NCI-H2196 treated with DMSO at 0.1 percent for 48 hours (cell line): ENCODE data around the gene FHAD1.
"Not testable (repeated sequence)": the region's sequence is repeated elsewhere in the genome, so short reads cannot be mapped to it uniquely, and the experiment has no call there.

Experiments used
- DNase-seq: peaks from one replicate; lab custom pipeline; 2025; ENCODE audit not compliant: unreplicated experiment; lab: John Stamatoyannopoulos, UW

The FHAD1 gene

DNA sequence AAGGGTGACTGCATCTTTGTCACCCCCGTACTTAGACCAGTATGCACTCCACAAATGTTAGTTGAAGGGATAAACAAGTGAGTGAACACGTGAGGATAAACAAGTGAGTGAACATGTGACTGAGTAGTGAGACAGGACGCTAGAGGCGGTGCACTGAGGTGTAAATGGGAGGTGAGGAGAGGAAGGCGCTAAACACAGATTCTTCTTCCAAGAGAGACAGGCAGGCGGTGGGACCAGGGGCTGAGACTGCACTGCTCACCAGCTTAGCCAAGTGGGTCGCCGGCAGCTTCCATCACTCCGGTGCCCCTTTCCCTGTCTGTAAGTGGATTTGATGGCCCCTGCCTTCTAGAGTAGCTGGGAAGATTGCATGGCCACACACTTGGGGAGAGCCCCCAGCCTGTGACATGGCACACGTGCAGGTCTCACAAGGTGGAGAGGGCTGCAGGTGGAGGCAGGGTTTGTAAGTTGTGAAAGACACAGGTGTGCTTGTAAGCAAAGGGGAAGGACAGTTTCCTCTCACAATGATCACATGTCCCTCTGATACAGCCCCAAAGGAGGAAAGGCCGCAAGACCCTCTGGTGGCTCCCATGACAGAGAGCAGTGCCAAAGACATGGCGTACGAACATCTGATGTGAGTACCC is 115.2 kb downstream of the FHAD1 start:
- no peak for DNase-seq

DNA sequence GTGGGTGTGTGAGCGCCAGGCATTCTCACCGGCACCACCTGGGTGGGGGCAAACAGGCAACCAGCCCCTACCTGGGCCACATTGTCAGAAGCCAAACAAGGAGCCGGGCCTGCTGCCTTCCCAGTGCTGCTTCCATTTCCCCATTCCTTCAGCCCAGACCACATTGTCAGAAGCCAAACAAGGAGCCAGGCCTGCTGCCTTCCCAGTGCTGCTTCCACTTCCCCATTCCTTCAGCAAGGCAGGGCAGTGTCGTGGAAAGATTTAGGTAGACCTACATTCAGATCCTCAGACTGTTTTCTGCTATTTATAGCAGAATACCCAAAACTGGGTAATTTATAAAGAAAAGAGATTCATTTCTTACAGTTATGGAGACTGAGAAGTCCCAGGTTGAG is 115.7 kb downstream of the FHAD1 start:
- no peak for DNase-seq

- no peak for DNase-seq
Observed at GRCh38 chr1:15364740-15365139, 117.7 kb downstream of the FHAD1 start.

DNA sequence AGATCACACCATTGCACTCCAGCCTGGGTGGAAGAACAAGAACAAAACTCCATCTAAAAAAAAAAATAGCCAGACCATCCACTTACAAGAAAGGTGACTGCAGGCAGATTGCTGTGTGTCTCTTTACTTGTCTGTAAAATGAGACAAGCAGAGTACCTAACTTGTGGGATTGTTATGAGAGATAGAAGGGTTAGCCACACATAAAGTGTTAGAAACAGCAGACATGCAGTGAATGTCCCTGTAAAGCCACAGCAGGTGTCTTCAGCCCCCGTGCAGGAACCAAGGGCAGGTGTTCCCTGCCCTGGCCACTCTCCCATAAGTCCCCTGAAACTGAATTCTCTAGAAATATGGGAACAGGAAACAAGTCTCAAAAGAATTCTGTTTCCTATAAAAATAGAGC is 121.9 kb downstream of the FHAD1 start:
- DNase-seq: no peak

GRCh38 chr1:15370268-15370667 is 123.2 kb downstream of the FHAD1 start:
- no peak for DNase-seq

- peak; percentile 9 for DNase-seq
Observed at GRCh38 chr1:15370781-15371520, 123.9 kb downstream of the FHAD1 start.

GRCh38 chr1:15371610-15372545 is 124.9 kb downstream of the FHAD1 start:
- no peak for DNase-seq

DNA sequence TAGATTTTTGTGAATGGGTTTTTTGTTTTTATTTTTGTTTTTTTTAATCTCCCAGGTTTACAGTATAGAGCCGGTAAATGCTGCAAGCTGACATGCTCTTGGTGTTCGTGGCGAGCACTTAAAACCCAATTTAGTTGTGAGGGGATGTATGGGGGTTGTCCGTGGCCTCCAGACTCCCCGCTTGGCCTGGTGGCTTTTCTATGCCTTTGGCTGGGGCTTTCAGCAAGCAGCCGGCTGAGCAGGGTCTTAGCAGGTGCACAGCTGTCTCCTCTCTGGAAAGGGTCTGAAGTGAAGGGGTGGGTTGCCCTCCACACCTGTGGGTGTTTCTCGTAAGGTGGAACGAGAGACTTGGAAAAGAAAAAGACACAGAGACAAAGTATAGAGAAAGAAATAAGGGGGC is 131.7 kb downstream of the FHAD1 start:
- no peak for DNase-seq

- DNase-seq: not testable (repeated sequence)
Observed at GRCh38 chr1:15379151-15379550, 132.1 kb downstream of the FHAD1 start.

GRCh38 chr1:15380601-15381508 is 133.8 kb downstream of the FHAD1 start:
- DNase-seq: no peak

- DNase-seq: no peak
Observed at GRCh38 chr1:15381805-15382204, 134.8 kb downstream of the FHAD1 start.

DNA sequence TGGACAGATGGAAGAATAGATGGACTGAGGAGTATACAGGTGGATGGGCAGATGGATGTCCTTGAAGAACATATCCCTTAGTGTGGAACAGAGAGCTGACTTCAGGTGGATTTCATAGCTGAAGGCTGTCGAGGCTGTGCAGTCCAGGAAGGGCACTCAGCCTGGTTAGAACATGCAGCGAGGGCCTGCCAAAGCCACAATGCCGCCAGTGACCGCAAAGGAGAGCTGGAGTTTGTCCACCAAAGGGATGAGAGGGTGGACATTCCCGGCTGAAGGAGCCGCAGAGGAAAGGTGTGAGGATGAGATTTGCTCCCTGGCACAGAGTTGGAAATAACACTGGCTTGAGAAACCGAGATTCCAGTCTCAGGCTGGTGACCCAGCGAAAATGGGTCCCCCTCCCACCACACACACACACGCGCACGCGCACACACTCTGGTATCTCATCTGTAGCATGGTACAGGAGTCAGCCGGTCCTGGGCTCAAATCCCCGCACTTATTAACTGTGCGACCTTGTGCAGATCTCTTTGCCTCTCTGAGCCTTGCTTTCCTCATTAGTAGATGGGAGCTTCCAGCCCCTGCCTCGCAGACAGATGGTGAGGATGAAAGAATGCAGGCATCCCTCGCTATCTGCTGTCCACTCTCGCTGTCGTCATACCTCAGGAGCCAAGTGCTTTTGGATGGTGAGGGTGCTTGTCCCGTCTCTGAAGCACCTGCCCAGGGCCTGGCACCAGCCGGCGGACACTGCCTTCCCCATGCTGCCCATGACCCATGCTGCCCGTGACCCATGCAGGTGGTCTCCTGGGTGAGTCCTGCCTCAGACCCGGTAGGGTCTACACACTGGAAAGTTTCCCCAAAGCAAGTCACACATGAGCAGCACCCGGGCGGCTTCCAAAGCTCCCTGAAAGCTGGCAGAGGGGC is 135.8 kb downstream of the FHAD1 start:
- DNase-seq: no peak

- DNase-seq: no peak
Observed at GRCh38 chr1:15383810-15384209, 136.8 kb downstream of the FHAD1 start.

GRCh38 chr1:15384301-15384901 is 137.4 kb downstream of the FHAD1 start:
- DNase-seq: no peak

DNA sequence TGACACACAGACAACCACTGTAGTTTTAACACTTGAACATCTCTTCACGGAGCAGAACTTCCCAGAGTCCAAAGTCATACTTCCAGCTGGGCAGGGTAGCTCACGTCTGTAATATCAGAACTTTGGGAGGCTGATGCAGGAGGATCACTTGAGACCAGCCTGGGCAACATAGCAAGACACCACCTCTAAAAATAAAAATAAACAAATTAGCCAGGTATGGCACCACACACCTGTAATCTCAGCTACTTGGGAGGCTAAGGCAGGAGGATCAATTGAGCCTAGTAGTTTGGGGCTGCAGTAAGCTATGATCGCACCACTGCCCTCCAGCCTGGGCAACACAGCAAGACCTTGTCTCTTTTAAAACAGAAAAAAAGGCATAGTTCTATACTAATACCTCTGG is 138.4 kb downstream of the FHAD1 start:
- no peak for DNase-seq

- DNase-seq: no peak
Observed at GRCh38 chr1:15386164-15386749, 139.2 kb downstream of the FHAD1 start.

DNA sequence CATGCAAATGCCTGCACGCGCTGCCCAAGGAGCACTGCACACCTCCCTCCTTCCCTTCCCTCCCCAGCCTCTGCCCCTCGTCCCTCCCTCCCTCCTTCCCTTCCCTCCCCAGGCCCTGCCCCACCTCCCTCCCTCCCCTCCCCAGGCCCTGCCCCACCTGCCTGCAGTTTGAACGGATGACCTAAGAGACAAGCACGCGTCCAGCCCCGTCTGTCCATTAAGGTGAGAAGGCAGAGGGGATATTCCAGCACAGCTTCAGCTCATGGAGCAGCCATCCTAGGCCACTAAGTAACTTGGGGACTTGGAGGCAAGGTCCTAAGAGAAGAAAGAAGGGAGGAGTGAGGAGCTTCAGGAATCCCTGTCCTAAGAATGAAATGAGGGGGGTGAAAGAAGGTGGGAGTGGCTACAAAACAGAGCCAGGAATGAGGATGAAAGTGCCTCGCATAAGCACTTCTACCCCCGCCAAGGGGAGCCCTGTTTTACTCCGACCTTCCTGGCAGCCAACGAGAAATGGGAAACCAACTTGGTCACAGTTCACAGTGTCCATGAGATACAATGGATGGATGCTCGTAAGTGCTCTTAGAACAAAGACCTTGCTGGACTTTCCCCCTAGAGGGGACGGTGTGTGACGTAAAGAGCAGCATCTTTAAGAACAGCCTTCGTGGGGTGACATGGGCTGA is 141.3 kb downstream of the FHAD1 start:
- no peak for DNase-seq

DNA sequence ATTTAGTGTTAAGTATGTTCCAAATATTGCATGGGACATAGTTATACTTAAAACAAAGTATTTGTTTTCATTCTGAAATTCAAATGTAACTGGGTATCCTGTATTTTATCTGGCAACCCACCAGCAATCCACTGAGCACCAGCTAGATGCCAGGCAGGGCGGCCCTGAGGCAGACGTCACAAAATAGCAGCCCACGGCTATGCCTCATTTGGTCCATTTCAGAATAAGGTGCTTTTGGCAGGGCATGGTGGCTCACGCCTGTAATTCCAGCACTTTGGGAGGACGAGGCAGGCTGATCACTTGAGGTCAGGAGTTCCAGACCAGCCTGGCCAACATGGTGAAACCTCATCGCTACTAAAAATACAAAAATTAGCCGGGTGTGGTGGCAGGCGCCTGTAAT is 142.8 kb downstream of the FHAD1 start:
- DNase-seq: not testable (repeated sequence)
